Measurements from ENCODE around the gene TMEM131. TPM values are rescaled to one million over a fixed set of nuclear protein-coding genes. Genes with fewer than 3 reads are reported as not detected.
A peak's percentile ranks its signal among the peaks of the same experiment; 100 is the strongest.

The TMEM131 gene
- total and polyA plus RNA-seq, 10 of the 15 experiments (the other 5 are each of a cell fraction or from before 2014, with no cell fraction given) = 6.0 to 48.2 (median 23.2) TPM

DNA sequence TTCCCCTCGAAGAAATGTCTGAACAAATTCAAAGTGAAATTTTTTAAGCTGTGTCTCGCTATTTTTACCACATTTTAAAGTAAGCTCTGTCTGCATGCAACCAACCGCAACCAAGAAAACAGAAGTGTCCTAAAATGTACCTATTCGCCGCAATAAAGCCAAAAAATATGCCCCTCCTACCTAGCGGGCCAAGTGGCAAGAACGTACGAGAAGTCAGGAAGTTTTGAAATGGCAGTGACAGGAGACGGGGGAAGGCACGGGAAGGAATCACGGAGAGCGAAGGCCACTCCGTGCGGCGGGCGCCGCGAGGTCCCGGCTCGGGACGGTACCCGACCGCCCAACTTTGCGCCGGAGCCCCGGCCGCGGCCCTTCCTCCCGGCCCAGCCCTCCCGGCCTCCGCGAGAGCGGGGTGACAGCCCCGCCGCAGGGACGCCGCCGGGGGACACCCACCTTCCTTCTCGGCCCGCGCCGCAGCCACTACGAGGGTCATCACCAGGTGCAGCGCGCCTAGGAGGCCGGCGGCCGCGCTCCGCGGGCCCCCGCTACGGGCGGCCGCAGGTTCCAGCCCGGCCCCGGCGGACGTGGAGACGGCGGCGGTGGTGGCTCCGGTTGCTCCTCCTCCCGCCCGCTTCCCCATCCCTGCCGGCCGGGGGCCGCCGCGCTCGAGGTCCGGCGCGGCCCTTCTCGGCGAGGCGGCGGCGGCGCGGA is 568 bp downstream of the TMEM131 start (continued):
- no peak for TF ChIP-seq BCLAF1 (IDR thresholded peaks at IDR 0.05)
- TF ChIP-seq IKZF2 (IDR thresholded peaks at IDR 0.05) = 0 out of 4 replicates have a peak, but pooled peaks of 1 of the 2 experiments have one; percentile 38
- TF ChIP-seq, protein P1, sequence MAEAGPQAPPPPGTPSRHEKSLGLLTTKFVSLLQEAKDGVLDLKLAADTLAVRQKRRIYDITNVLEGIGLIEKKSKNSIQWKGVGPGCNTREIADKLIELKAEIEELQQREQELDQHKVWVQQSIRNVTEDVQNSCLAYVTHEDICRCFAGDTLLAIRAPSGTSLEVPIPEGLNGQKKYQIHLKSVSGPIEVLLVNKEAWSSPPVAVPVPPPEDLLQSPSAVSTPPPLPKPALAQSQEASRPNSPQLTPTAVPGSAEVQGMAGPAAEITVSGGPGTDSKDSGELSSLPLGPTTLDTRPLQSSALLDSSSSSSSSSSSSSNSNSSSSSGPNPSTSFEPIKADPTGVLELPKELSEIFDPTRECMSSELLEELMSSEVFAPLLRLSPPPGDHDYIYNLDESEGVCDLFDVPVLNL (IDR thresholded peaks at IDR 0.05; ENCODE audit: low read depth, low read length) = no peak
- no peak for TF ChIP-seq IRF3 (IDR thresholded peaks at IDR 0.05)
- 0 out of 2 replicates have a peak, but pooled peaks have one; percentile 23 for TF ChIP-seq MTA2 (IDR thresholded peaks at IDR 0.05; ENCODE audit: low read depth)
- no peak for TF ChIP-seq E4F1 (IDR thresholded peaks at IDR 0.05; ENCODE audit: borderline replicate concordance, partially characterized antibody)
- peak; percentile 54 for TF ChIP-seq MEF2B (IDR thresholded peaks at IDR 0.05; ENCODE audit: partially characterized antibody, poor library complexity, severe bottlenecking)
- TF ChIP-seq SRF (IDR thresholded peaks at IDR 0.05; ENCODE audit: low read depth in 2 of 2, low read length in 2 of 2) = no peak
- TF ChIP-seq ZNF622 (IDR thresholded peaks at IDR 0.05) = no peak
- no peak for TF ChIP-seq SREBF1 (IDR thresholded peaks at IDR 0.05; ENCODE audit: low read length)
- TF ChIP-seq KAT2A (conservative IDR thresholded peaks at IDR 0.05; ENCODE audit: control insufficient read depth, low read depth, low read length) = no peak
- no peak for TF ChIP-seq SUZ12 (IDR thresholded peaks at IDR 0.05; ENCODE audit: unreplicated experiment)
- TF ChIP-seq, protein P2, sequence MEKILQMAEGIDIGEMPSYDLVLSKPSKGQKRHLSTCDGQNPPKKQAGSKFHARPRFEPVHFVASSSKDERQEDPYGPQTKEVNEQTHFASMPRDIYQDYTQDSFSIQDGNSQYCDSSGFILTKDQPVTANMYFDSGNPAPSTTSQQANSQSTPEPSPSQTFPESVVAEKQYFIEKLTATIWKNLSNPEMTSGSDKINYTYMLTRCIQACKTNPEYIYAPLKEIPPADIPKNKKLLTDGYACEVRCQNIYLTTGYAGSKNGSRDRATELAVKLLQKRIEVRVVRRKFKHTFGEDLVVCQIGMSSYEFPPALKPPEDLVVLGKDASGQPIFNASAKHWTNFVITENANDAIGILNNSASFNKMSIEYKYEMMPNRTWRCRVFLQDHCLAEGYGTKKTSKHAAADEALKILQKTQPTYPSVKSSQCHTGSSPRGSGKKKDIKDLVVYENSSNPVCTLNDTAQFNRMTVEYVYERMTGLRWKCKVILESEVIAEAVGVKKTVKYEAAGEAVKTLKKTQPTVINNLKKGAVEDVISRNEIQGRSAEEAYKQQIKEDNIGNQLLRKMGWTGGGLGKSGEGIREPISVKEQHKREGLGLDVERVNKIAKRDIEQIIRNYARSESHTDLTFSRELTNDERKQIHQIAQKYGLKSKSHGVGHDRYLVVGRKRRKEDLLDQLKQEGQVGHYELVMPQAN (conservative IDR thresholded peaks at IDR 0.05) = peak; percentile 82
- no peak for TF ChIP-seq RBBP5 (conservative IDR thresholded peaks at IDR 0.05)
- TF ChIP-seq ZNF207 (IDR thresholded peaks at IDR 0.05; ENCODE audit: borderline replicate concordance) = no peak
- TF ChIP-seq SMAD5 (IDR thresholded peaks at IDR 0.05; ENCODE audit: low read depth) = no peak
- TF ChIP-seq CREB1 (IDR thresholded peaks at IDR 0.05; ENCODE audit: low read depth) = no peak
- TF ChIP-seq RELB (IDR thresholded peaks at IDR 0.05; ENCODE audit: low read depth) = no peak
- no peak for TF ChIP-seq HDAC2 (IDR thresholded peaks at IDR 0.05)

Measured in GM12878 (cell line).